Measurements from ENCODE around the gene ZIC5. TPM values are rescaled to one million over a fixed set of nuclear protein-coding genes. Genes with fewer than 3 reads are reported as not detected.

ZIC5 gene
- polyA plus RNA-seq, 1 donor from 2014 or later = 0.94 TPM

GRCh38 chr13:99974296-99974938, 2.9 kb upstream of the ZIC5 start:
- no peaks in the 10 kb centered on the region for H3F3A ChIP-seq (ENCODE audit: insufficient read depth, low read length, poor library complexity, severe bottlenecking)
- H2AFZ ChIP-seq (ENCODE audit: low read depth, low read length) = no peak overlapping the region
- H3K4me3 ChIP-seq (ENCODE audit: low read length) = no peak overlapping the region
- H3K27ac ChIP-seq (ENCODE audit: low read length) = no peak overlapping the region
- no peaks in the 10 kb centered on the region for H3K9me2 ChIP-seq (ENCODE audit: insufficient read depth, low read length)
- H3K79me2 ChIP-seq (replicated peaks; ENCODE audit: insufficient read depth, low read length) = peaks cover 75% of the 10 kb centered on the region
- no peaks in the 10 kb centered on the region for H3K36me3 ChIP-seq (ENCODE audit: insufficient read depth, low read length)
- no peaks in the 10 kb centered on the region for H3K9me3 ChIP-seq (ENCODE audit: low read length)
- no peak overlapping the region for H3K4me2 ChIP-seq (ENCODE audit: low read length)
- TF ChIP-seq RAD21 (conservative IDR thresholded peaks at IDR 0.05) (no peak), MXI1 (conservative IDR thresholded peaks at IDR 0.05; ENCODE audit: poor library complexity, severe bottlenecking) (no peak), POLR2AphosphoS5 (IDR thresholded peaks at IDR 0.05) (no peak), REST (IDR thresholded peaks at IDR 0.05; ENCODE audit: borderline replicate concordance) (no peak), EP300 (conservative IDR thresholded peaks at IDR 0.05; ENCODE audit: poor library complexity, severe bottlenecking) (no peak), CTCF (IDR thresholded peaks at IDR 0.05; ENCODE audit: poor library complexity, severe bottlenecking) (no peak), EZH2 (IDR thresholded peaks at IDR 0.05; ENCODE audit: borderline replicate concordance, insufficient read depth, low read length, poor library complexity, severe bottlenecking) (no peak), SMC3 (conservative IDR thresholded peaks at IDR 0.05; ENCODE audit: poor library complexity) (no peak), TAF1 (IDR thresholded peaks at IDR 0.05; ENCODE audit: low read depth) (no peak)
- peaks cover 81% of the 10 kb centered on the region for H3K27me3 ChIP-seq (ENCODE audit: insufficient read depth, low read depth, low read length)
- H4K20me1 ChIP-seq (ENCODE audit: insufficient read depth) = no peaks in the 10 kb centered on the region
- no peak overlapping the region for H3K9ac ChIP-seq (ENCODE audit: low read length)

- no peak overlapping the region for H3K4me2 ChIP-seq (ENCODE audit: low read length)
- H3K27me3 ChIP-seq (ENCODE audit: insufficient read depth, low read depth, low read length) = peaks cover 81% of the 10 kb centered on the region
- H3K4me3 ChIP-seq (ENCODE audit: low read length) = no peak overlapping the region
- H3K79me2 ChIP-seq (replicated peaks; ENCODE audit: insufficient read depth, low read length) = peaks cover 75% of the 10 kb centered on the region
- no peaks in the 10 kb centered on the region for H3F3A ChIP-seq (ENCODE audit: insufficient read depth, low read length, poor library complexity, severe bottlenecking)
- H3K36me3 ChIP-seq (ENCODE audit: insufficient read depth, low read length) = no peaks in the 10 kb centered on the region
- no peaks in the 10 kb centered on the region for H4K20me1 ChIP-seq (ENCODE audit: insufficient read depth)
- no peak for TF ChIP-seq TAF1 (IDR thresholded peaks at IDR 0.05; ENCODE audit: low read depth)
- no peak for TF ChIP-seq RAD21 (conservative IDR thresholded peaks at IDR 0.05)
- TF ChIP-seq POLR2AphosphoS5 (IDR thresholded peaks at IDR 0.05) = no peak
- no peak for TF ChIP-seq EZH2 (IDR thresholded peaks at IDR 0.05; ENCODE audit: borderline replicate concordance, insufficient read depth, low read length, poor library complexity, severe bottlenecking)
- TF ChIP-seq MXI1 (conservative IDR thresholded peaks at IDR 0.05; ENCODE audit: poor library complexity, severe bottlenecking) = no peak
- TF ChIP-seq REST (IDR thresholded peaks at IDR 0.05; ENCODE audit: borderline replicate concordance) = no peak
- no peak for TF ChIP-seq SMC3 (conservative IDR thresholded peaks at IDR 0.05; ENCODE audit: poor library complexity)
- TF ChIP-seq EP300 (conservative IDR thresholded peaks at IDR 0.05; ENCODE audit: poor library complexity, severe bottlenecking) = no peak
- no peaks in the 10 kb centered on the region for H3K9me2 ChIP-seq (ENCODE audit: insufficient read depth, low read length)
- H3K27ac ChIP-seq (ENCODE audit: low read length) = no peak overlapping the region
- H2AFZ ChIP-seq (ENCODE audit: low read depth, low read length) = no peak overlapping the region
- H3K9ac ChIP-seq (ENCODE audit: low read length) = no peak overlapping the region
- no peaks in the 10 kb centered on the region for H3K9me3 ChIP-seq (ENCODE audit: low read length)
Observed at GRCh38 chr13:99973808-99974185, 2.2 kb upstream of the ZIC5 start.

All from neural cell (in vitro differentiated cells).